CD4-positive, alpha-beta T cell treated with Interleukin-6 at 100 ng/mL for 8 hours (primary cell): Measurements from ENCODE around the gene CLVS2.

ENCODE experiments used
- DNase-seq: peaks from one replicate; pipeline ENCODE4 v3.0.0-alpha.2; 2020; ENCODE audit warnings: mixed read lengths, low spot score

Gene CLVS2

GRCh38 chr6:122995921-122996793 lies at the start of gene CLVS2:
CLVS2 (plus strand) TSS chr6:122996235; CDS start chr6:122997778, 1,543 bp downstream.
- DNase-seq = no peak

GRCh38 chr6:122947355-122947754 lies 48.7 kb upstream of the CLVS2 start:
- no peak for DNase-seq

- DNase-seq = no peak
These were observed 42.3 kb upstream of the CLVS2 start for GRCh38 chr6:122953766-122954165.

GRCh38 chr6:122956376-122956775 lies 39.7 kb upstream of the CLVS2 start:
- no peak for DNase-seq

GRCh38 chr6:122962000-122962624 lies 33.9 kb upstream of the CLVS2 start:
- no peak for DNase-seq

- DNase-seq = no peak
These were observed 26.0 kb upstream of the CLVS2 start for GRCh38 chr6:122969999-122970533.

- DNase-seq = no peak
These were observed 18.9 kb upstream of the CLVS2 start for GRCh38 chr6:122977180-122977579.

- no peak for DNase-seq
These were observed 11.6 kb upstream of the CLVS2 start for GRCh38 chr6:122984393-122984792.

GRCh38 chr6:122994256-122994655 lies 1.8 kb upstream of the CLVS2 start:
- no peak for DNase-seq

GRCh38 chr6:122996794-122997505 lies 915 bp downstream of the CLVS2 start:
- no peak for DNase-seq

GRCh38 chr6:122997541-122998150 lies 1.6 kb downstream of the CLVS2 start:
- no peak for DNase-seq

- DNase-seq = no peak
These were observed 2.5 kb downstream of the CLVS2 start for GRCh38 chr6:122998403-122998975.

- DNase-seq = no peak
These were observed 4.3 kb downstream of the CLVS2 start for GRCh38 chr6:123000244-123000770.

- no peak for DNase-seq
These were observed 5.5 kb downstream of the CLVS2 start for GRCh38 chr6:123001540-123001939.

GRCh38 chr6:123007885-123008284 lies 11.8 kb downstream of the CLVS2 start:
- no peak for DNase-seq

GRCh38 chr6:123009059-123009458 lies 13.0 kb downstream of the CLVS2 start:
- DNase-seq = no peak

GRCh38 chr6:123014835-123015234 lies 18.8 kb downstream of the CLVS2 start:
- no peak for DNase-seq

GRCh38 chr6:123016431-123017103 lies 20.5 kb downstream of the CLVS2 start:
- no peak for DNase-seq

GRCh38 chr6:123017104-123017682 lies 21.2 kb downstream of the CLVS2 start:
- no peak for DNase-seq

- no peak for DNase-seq
These were observed 26.9 kb downstream of the CLVS2 start for GRCh38 chr6:123022975-123023374.
